Right kidney (tissue), 9 donors: Measurements from ENCODE around the gene TP53AIP1.
A peak's percentile ranks its signal among the peaks of the same experiment; 100 is the strongest.

Experiments used
- DNase-seq: peaks from one replicate; pipeline ENCODE4 v3.0.0-alpha.2; 2016
- long read RNA-seq, 8 donors: transcript quantifications; one replicate each; lab custom pipeline, GENCODE V29; 2026

The TP53AIP1 gene
- long read RNA-seq, donor 1, partial matches to known transcripts = 0 of 1 reads
- long read RNA-seq, donor 1, other reads (novel, unspliced or antisense) = 0 of 1 reads
- long read RNA-seq, donor 2, partial matches to known transcripts = 0 of 1 reads
- long read RNA-seq, donor 2, other reads (novel, unspliced or antisense) = 0 of 1 reads
- long read RNA-seq, donor 3 = 0 reads
- long read RNA-seq, donor 4 = 0 reads
- long read RNA-seq, donor 5 = 0 reads
- long read RNA-seq, donor 6 = 0 reads
- long read RNA-seq, donor 7 = 0 reads
- long read RNA-seq, donor 8 = 0 reads

- DNase-seq = peak; percentile 40
These were observed at the start of gene TP53AIP1 for GRCh38 chr11:128942817-128943427. TP53AIP1 (minus strand) TSS chr11:128942871; CDS start chr11:128937818, 5,053 bp downstream.

- no peak for DNase-seq
These were observed 45.7 kb upstream of the TP53AIP1 start for GRCh38 chr11:128988242-128988970.

GRCh38 chr11:128985880-128986279 is 43.2 kb upstream of the TP53AIP1 start:
- no peak for DNase-seq

GRCh38 chr11:128983023-128983422 is 40.4 kb upstream of the TP53AIP1 start:
- DNase-seq = no peak

- DNase-seq = no peak
These were observed 38.6 kb upstream of the TP53AIP1 start for GRCh38 chr11:128981254-128981653.

GRCh38 chr11:128970598-128971190 is 28.0 kb upstream of the TP53AIP1 start:
- DNase-seq = no peak

GRCh38 chr11:128968916-128969315 is 26.2 kb upstream of the TP53AIP1 start:
- DNase-seq = no peak

- DNase-seq = no peak
These were observed 24.9 kb upstream of the TP53AIP1 start for GRCh38 chr11:128967578-128967977.

- DNase-seq = no peak
These were observed 22.8 kb upstream of the TP53AIP1 start for GRCh38 chr11:128965485-128965884.

- DNase-seq = no peak
These were observed 21.8 kb upstream of the TP53AIP1 start for GRCh38 chr11:128964463-128964930.

- DNase-seq = no peak
These were observed 21.2 kb upstream of the TP53AIP1 start for GRCh38 chr11:128963744-128964325.

- no peak for DNase-seq
These were observed 20.2 kb upstream of the TP53AIP1 start for GRCh38 chr11:128962896-128963295.

GRCh38 chr11:128961645-128962044 is 19.0 kb upstream of the TP53AIP1 start:
- DNase-seq = no peak

GRCh38 chr11:128957202-128957482 is 14.5 kb upstream of the TP53AIP1 start:
- DNase-seq = no peak

GRCh38 chr11:128956401-128957201 is 13.9 kb upstream of the TP53AIP1 start:
- DNase-seq = peak; percentile 48

GRCh38 chr11:128955636-128956035 is 13.0 kb upstream of the TP53AIP1 start:
- DNase-seq = no peak

GRCh38 chr11:128953151-128953550 is 10.5 kb upstream of the TP53AIP1 start:
- no peak for DNase-seq

GRCh38 chr11:128949791-128950454 is 7.3 kb upstream of the TP53AIP1 start:
- DNase-seq = no peak

GRCh38 chr11:128948583-128948982 is 5.9 kb upstream of the TP53AIP1 start:
- no peak for DNase-seq

- no peak for DNase-seq
These were observed 5.1 kb upstream of the TP53AIP1 start for GRCh38 chr11:128947773-128948172.

- DNase-seq = no peak
These were observed 4.0 kb upstream of the TP53AIP1 start for GRCh38 chr11:128946648-128947047.
